ENCODE data around the gene HDLBP.
"Not testable (repeated sequence)": the region's sequence is repeated elsewhere in the genome, so short reads cannot be mapped to it uniquely, and the experiment has no call there.

HDLBP gene

GRCh38 chr2:241302759-241303651 is 12.5 kb downstream of the HDLBP start:
- no peak for TF ChIP-seq ZNF274 (IDR thresholded peaks at IDR 0.05; ENCODE audit: low read depth, low read length)
- no peak overlapping the region for H3K4me3 ChIP-seq (ENCODE audit: low read length)

GRCh38 chr2:241302083-241302482 is 13.4 kb downstream of the HDLBP start:
- H3K4me3 ChIP-seq (ENCODE audit: low read length), result no peak overlapping the region
- no peak for TF ChIP-seq ZNF274 (IDR thresholded peaks at IDR 0.05; ENCODE audit: low read depth, low read length)

DNA sequence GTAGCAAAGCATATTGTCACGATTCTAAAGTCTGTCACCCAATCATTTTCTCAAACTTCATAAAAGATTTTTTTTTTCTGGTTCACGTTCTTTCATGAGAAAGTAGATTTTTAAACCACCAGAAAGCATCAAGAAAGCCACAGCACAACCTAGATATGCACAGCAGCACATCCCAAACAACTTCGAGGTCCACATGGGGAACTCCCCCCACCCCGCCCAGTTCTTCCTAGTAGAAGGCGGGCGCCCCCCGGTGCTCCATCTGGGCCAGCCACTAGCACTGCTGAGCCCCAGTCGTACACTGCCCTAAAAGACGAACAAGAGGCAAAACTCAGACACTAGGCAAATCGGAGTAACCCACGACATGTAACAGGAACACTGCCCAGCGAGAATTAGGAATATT is 15.5 kb downstream of the HDLBP start:
- no peak for TF ChIP-seq ZNF274 (IDR thresholded peaks at IDR 0.05; ENCODE audit: low read depth, low read length)
- no peak overlapping the region for H3K4me3 ChIP-seq (ENCODE audit: low read length)

DNA sequence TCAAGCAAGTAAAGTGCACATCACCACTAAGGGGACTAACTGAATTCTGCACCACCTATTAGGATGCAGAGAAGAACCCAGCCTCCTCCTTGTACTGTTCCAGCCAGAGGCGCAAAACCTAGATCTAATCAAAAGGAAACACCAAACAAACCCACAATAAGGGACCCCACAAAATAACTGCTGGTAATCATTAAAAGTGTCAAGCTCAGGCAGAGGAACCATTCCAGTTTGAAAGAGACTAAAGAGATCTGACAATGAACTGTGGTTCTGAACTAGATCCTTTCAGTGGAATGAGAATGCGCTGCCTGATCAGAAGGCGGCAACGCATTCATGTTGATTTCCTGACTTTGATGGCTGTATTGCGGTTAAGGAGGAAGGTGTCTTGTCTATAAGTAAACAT is 16.8 kb downstream of the HDLBP start:
- H3K4me3 ChIP-seq (ENCODE audit: low read length), result no peak overlapping the region
- no peak for TF ChIP-seq ZNF274 (IDR thresholded peaks at IDR 0.05; ENCODE audit: low read depth, low read length)

DNA sequence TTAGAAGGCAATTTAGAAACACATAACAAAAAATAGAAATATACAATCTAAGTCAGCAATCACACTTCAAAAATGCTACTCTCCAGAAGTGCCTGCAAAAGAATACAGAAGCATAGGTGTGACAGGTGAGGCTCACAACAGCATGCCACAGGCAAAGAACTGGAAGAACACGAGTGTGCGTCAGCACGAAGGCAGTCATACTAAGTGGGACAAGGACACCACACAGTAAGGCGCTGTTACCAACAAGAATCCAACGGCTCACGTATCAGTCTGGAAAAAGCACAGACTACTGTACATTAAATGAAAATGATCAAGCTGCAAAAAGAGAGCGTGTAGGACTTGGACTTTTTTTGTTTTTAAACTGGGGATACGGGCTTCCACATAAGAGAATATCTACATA is 18.7 kb downstream of the HDLBP start:
- TF ChIP-seq ZNF274 (IDR thresholded peaks at IDR 0.05; ENCODE audit: low read depth, low read length), result no peak
- H3K4me3 ChIP-seq (ENCODE audit: low read length), result no peak overlapping the region

GRCh38 chr2:241295326-241296095 is 20.0 kb downstream of the HDLBP start:
- no peak overlapping the region for H3K4me3 ChIP-seq (ENCODE audit: low read length)
- no peak for TF ChIP-seq ZNF274 (IDR thresholded peaks at IDR 0.05; ENCODE audit: low read depth, low read length)

- not testable (repeated sequence) for H3K4me3 ChIP-seq (ENCODE audit: low read length)
These were observed 22.1 kb downstream of the HDLBP start for GRCh38 chr2:241293378-241293797.

- H3K4me3 ChIP-seq (ENCODE audit: low read length), result no peak overlapping the region
- TF ChIP-seq ZNF274 (IDR thresholded peaks at IDR 0.05; ENCODE audit: low read depth, low read length), result no peak
These were observed 23.5 kb downstream of the HDLBP start for GRCh38 chr2:241291977-241292376.

GRCh38 chr2:241291153-241291552 is 24.3 kb downstream of the HDLBP start:
- no peak for TF ChIP-seq ZNF274 (IDR thresholded peaks at IDR 0.05; ENCODE audit: low read depth, low read length)
- no peak overlapping the region for H3K4me3 ChIP-seq (ENCODE audit: low read length)

DNA sequence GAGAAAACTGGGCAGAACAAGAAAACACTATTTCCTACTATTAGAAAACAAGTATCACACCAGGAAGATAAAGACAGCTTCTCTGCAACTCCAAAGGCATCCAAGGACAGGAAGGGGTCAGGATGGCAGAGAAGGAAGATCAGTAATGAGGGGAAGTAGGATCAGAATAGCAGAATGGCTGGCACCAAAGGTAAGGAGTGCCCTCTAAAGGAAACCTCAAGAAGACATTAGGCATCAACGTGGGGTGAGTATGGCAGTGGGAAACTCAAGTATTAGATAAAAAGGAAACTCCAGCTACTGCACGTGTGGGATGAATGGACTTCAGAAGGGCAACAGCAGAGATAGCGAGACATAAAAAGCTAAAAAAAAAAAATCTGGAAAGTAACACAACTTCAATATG is 25.9 kb downstream of the HDLBP start:
- TF ChIP-seq ZNF274 (IDR thresholded peaks at IDR 0.05; ENCODE audit: low read depth, low read length), result no peak
- no peak overlapping the region for H3K4me3 ChIP-seq (ENCODE audit: low read length)

DNA sequence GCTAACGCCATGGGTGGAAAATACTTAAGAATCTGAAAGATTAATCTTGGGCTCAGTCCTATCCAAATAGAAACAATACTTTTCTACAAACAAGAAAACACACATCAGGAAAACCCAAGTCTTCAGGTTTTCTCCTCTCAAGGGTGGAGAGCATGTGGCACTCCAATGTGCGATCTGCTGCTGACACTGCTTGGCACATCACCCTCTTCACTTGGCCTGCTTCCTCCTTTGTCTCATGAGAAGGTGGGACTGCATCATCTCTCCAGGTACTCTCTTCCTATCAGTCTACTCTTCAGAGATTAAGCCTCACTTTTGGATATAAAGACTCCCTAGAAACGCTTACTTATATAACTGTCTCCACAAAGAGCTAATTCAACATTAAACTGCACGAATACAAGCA is 26.4 kb downstream of the HDLBP start:
- H3K4me3 ChIP-seq (ENCODE audit: low read length), result no peak overlapping the region
- TF ChIP-seq ZNF274 (IDR thresholded peaks at IDR 0.05; ENCODE audit: low read depth, low read length), result no peak

- TF ChIP-seq ZNF274 (IDR thresholded peaks at IDR 0.05; ENCODE audit: low read depth, low read length), result no peak
- no peak overlapping the region for H3K4me3 ChIP-seq (ENCODE audit: low read length)
These were observed 27.1 kb downstream of the HDLBP start for GRCh38 chr2:241288324-241288888.

GRCh38 chr2:241286348-241287090 is 29.0 kb downstream of the HDLBP start:
- TF ChIP-seq ZNF274 (IDR thresholded peaks at IDR 0.05; ENCODE audit: low read depth, low read length), result no peak
- no peak overlapping the region for H3K4me3 ChIP-seq (ENCODE audit: low read length)

GRCh38 chr2:241285596-241285995 is 29.9 kb downstream of the HDLBP start:
- no peak for TF ChIP-seq ZNF274 (IDR thresholded peaks at IDR 0.05; ENCODE audit: low read depth, low read length)
- no peak overlapping the region for H3K4me3 ChIP-seq (ENCODE audit: low read length)
